GM21447 (cell line): ENCODE results near the gene ADAMTS12.
A peak's percentile ranks its signal among the peaks of the same experiment; 100 is the strongest.
"Not testable (repeated sequence)": the region's sequence is repeated elsewhere in the genome, so short reads cannot be mapped to it uniquely, and the experiment has no call there.

ENCODE experiments used
- ATAC-seq: cut with Tn5 transposase; IDR thresholded peaks from one replicate; pipeline ENCODE4 v1.9.1; 2021; ENCODE audit not compliant: unreplicated experiment

The ADAMTS12 gene

GRCh38 chr5:33595303-33595702, 296.5 kb downstream of the ADAMTS12 start:
- ATAC-seq, result no peak

GRCh38 chr5:33594006-33594405, 297.8 kb downstream of the ADAMTS12 start:
- no peak for ATAC-seq

DNA sequence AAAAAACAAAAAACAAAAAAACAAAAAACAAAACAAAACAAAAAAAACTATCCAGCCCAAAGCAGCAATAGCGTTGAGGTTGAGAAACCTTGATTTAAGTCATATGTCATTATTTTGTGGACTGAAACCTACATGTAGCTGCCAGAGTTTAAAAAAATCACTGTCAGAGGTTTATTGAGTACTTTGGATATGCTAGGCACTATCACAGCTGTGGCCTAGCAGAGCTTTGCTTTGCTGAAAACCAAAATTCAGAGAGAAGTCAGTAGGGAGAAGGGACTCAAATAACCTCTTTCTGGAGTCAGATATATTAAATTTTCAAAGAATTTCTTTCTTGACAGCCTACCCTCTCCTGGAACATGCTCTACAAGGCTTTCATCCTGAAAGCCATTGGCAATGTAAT, 299.5 kb downstream of the ADAMTS12 start:
- no peak for ATAC-seq

DNA sequence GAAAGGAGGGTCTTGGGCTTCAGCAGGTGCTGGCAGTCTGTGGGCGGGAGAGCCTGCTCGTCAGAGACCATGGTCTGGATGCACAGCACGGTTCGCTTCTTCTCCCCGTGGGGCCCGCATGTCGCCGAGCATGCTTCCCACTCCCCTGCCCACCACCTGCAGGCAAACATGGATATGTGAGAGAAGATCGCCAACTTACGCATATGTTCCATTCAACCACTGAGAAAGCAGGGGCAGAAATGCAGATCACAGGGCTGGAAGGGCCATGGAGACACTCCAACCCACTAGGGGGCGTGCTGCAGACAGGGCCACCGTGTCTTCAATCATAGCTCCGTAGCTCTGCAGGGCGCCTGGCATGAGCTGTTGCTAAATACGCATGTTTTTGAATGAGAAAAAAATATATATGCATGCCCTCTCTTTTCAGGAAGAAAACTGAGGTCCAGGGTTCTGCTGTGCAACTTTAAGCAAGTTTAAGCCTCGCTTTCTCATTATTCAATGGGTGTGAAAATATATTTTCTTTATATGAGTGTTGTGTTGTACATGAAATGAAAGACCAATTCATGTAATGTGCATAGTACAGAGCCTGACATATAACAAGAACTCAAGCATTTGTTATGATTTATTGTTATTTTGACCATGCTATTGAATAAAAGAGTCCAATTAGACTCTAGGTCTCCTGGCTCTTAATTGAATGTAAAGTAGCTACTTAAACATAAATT, 303.0 kb downstream of the ADAMTS12 start:
- peak; percentile 60 for ATAC-seq

DNA sequence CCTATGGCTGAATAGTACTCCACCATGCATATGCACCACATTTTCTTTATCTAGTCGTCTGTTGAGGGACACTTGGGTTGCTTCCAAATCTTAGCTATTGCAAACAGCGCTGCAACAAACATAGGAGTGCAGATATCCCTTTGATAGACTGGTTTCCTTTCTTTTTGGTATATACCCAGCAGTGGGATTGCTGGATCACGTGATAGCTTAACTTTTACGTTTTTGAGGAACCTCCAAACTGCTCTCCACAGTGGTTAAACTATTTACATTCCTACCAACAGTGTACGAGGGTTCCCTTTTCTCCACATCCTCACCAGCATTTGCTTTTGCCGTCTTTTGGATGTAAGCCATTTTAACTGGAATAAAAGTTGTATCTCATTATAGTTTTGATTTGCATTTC, 308.5 kb downstream of the ADAMTS12 start:
- no peak for ATAC-seq

DNA sequence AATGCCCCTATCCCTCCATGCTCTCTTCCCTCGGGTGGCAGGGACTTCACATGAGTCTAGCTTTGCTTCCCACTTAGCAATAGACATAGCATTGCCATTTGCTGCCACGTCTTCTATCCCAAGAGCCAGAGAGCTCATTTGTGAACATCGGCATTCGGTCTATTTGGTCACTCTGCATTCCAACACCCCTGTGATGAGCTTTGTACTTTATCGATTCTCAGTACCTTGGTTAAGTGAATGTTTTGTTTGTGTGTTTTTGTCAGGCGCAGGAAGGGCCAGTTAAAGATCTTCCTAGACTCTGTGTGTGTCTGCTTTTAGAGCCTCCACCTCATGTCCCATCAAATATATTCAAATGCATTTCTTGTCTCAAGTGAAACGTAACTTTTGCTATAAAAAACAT, 309.4 kb downstream of the ADAMTS12 start:
- ATAC-seq, result no peak

- ATAC-seq, result no peak
These were observed 312.0 kb downstream of the ADAMTS12 start for GRCh38 chr5:33579789-33580188.

GRCh38 chr5:33579152-33579551, 312.6 kb downstream of the ADAMTS12 start:
- no peak for ATAC-seq

GRCh38 chr5:33576726-33577590, 314.8 kb downstream of the ADAMTS12 start:
- no peak for ATAC-seq

- no peak for ATAC-seq
These were observed 326.5 kb downstream of the ADAMTS12 start for GRCh38 chr5:33565324-33565723.

DNA sequence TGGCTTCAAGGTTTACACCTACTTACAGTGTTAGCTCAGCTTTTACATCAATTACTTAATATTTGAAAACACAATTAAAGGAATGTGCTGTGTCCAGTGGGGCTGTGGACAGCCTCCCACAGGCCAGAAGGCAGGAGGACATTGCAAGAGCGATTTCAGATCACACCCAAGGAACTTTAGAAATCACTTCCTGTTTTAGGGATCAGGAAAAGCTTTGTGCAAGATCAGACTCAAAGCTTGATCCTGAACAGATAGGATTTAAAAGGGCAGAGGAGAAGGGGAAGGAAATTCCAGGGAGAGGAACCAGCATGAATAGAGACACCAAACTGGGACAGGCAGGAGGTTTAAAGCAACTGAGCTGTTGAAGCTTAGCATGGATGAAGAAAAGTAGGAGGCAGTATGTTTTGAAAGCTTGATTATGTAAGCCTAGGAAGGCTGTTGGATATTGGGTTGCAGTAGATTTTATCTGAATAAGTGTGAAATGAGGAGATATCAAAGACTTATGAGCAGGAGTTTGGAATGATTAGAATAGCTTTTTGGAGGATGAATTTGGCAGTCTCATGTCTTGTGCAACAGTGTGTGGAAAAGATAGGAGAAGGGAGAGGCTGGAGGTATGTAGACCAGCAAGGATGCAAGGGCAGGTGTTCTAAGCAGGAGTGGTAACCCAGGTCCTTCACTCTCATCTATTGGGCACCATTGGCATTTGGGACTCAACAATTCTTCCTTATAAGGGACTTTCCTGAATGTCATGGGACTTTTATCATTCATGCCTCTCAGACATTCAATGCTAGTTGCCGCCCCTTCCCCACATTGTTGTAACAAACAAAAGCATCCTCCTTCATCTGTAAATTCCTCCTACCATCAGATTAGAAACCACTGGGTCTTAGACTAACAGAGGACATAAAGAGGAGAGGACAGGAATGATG, 327.5 kb downstream of the ADAMTS12 start:
- no peak for ATAC-seq

GRCh38 chr5:33563530-33563929, 328.3 kb downstream of the ADAMTS12 start:
- no peak for ATAC-seq

- ATAC-seq, result no peak
These were observed 333.3 kb downstream of the ADAMTS12 start for GRCh38 chr5:33558489-33558888.

DNA sequence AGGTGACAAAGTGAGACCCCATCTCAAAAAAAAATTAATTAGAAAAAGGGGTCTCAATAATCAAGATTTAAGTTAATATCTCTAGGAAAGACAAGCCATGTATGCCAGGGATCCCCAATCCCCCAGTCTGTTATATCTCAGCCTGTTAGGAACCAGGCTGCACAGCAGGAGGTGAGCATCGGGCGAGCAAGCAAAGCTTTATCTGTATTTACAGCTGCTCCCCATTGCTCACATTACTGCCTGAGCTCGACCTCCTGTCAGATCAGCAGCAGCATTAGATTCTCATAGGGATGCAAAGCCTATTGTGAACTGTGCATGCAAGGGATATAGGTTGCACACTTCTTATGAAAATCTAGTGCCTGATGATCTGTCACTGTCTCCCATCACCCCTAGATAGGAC, 334.2 kb downstream of the ADAMTS12 start:
- ATAC-seq, result no peak

DNA sequence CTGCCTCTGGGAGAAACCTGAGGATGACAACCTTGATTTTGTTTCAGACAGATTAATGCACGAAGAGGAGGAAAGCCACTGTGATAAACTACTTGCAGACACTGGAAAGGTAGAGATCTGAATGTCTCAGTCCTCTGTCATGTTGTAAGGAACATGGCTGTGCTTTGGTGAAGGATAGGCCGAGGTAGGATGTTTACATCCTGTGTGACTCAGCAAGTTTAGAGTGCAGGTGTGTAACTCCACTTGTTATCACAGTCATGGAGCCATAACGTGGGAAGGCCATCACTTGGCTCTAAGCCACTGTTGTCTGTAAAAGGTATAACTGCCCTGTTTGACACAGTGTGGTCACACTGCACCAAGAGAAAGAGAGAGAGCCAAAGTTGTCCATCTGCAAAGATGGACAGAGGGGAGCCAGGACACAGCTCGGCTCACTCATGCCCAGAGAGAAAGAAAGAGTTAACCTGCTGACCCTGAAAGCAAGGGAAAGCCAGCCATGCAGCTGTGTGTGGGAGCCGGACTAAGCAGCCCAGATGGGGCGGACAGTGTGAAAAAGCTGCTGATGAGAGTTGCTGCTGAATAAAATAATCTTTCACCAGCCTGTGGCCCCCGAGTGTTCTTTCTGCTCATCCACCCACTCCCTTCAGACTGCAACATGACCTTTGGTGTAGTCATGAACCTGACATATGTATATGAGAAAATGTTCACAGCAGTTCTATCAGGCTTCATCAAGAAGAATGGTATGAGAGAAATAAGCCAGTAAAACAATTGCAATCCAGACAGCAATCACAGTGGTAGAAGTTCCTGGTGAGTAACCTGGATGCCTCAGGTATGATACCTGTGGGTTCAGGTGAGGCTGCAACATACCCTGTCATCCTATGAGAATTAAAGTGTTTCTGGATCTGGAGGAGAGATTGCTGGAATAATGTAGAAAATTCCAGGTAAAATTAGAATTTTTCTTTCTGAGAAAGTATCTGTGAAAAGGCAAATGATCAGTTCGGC, 335.2 kb downstream of the ADAMTS12 start:
- ATAC-seq, result no peak

DNA sequence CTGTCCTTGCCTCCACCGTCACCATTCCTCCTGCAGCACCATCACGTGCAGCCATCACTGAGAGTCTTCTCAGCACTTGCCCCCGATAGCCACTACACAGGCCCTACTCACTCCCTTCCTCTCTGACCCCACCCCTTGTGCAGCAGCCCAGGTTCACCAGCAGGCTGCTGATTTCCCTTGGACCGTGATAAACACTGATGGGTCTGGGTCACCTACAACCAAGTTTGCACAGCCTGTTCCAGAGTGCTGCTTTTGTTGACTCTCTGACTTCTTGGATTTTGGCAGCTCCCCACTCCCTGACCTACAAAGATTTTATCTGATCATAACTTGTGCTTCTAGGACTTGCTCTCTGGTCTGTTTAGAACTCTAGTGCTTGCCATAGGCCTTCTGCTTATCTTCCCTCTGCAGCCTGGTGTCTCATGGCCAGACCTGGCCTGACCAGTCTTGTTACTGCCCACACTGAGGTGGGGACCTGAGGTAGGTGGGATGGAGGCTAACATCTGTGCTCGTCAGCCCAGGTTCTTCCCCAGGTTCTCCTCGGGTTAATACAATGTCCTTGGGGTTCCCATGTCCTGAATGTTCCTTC, 341.7 kb downstream of the ADAMTS12 start:
- ATAC-seq, result no peak

DNA sequence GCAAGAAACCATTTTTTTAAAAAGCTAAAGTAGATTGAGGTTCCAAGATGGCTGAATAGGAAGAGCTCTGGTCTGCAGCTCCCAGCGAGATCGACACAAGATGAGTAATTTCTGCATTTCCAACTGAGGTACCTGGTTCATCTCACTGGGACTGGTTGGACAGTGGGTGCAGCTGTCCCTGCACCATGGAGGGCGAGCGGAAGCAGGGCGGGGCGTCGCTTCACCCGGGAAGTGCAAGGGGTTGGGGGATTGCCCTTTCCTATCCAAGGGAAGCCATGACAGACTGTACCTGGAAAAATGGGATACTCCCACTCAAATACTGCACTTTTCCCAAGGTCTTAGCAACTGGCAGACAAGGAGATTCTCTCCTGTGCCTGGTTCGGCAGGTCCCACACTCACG, 352.0 kb downstream of the ADAMTS12 start:
- ATAC-seq, result not testable (repeated sequence)

- ATAC-seq, result no peak
These were observed 352.6 kb downstream of the ADAMTS12 start for GRCh38 chr5:33539212-33539611.

- no peak for ATAC-seq
These were observed 353.6 kb downstream of the ADAMTS12 start for GRCh38 chr5:33538201-33538600.

DNA sequence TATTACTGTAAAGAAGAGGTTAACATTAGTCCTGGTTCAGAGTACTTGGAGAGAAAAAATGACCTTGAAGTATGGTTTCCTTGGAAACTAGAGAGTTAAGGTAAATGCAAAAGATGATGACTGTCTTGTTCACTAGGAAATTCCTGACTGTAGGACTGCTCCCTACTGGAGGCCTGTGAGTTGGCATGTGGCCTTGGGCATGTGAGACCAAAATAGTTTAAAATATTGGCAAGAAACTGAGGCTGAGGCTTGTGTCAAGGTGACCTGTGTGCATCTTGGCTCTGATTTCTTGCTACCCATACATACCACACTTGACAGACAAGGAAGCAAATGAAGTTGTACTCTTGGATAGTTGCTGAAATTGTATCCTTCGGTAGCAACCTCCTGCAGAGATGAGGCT, 354.6 kb downstream of the ADAMTS12 start:
- ATAC-seq, result no peak
